Hepatic stellate cell (primary cell): ENCODE measurements around the gene LINGO1.

ENCODE experiments used
- DNase-seq: peaks from one replicate; pipeline ENCODE4 v3.0.0; 2011; ENCODE audit warnings: low spot score

LINGO1 gene

GRCh38 chr15:77572186-77572585, 60.5 kb downstream of the LINGO1 start:
- no peak for DNase-seq

GRCh38 chr15:77571741-77572140, 61.0 kb downstream of the LINGO1 start:
- no peak for DNase-seq

DNA sequence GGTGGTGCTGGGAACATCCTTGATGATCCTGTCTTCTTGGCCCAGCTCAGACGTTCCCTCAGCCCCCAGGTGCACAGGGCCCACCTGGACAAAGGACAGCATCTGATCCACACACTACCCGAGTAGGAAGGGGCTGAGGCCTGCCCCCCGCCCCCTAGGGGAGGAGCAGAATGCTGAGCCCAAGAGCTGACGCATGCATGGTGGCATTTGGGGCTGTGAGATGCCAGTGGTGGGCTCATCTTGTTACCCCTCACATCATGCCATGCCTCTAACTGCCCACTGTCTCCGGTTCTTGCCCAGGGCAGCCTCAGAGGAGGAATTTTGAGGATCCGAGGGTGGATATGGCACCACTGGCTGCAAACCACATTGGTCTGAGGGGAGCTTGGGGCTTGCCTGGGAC, 61.5 kb downstream of the LINGO1 start:
- no peak for DNase-seq

- no peak for DNase-seq
Observed at GRCh38 chr15:77569729-77570125, 63.0 kb downstream of the LINGO1 start.

DNA sequence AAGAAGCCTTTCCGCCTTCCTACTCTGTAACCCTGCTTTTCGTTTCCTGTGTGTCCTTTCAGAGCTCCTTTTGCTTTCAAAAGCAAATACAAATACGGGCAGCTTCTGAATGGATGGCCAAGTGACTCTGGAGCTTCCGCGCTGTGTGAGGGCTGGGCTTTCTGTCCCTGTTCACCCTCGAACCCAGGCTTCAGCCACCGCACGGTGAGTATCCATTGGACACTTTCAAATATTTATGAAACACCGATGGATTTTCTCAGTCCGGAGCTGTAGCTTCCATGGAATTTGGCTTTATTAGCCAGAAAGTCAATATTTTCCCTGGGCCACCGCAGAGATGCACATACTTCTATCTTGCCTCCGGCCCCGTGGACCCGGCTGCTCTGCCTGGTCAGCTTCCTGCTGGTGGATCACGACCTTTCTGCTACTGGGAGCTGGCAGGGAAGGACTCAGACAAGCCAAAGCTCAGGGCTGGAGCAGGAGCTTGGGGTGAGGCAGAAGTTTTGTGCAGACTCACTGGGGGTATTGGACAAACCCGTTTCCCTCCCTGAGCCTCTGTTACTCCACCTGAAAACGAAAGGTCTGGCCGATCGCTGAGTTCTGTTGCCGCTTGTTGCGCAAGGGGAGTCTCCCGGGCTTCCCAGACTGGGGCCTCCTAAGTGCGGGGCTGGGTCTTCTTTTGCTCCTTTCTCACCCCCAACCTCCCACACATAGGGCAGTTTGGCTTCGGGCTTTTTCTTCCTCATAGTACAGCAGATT, 63.6 kb downstream of the LINGO1 start:
- peak; percentile 80 for DNase-seq

DNA sequence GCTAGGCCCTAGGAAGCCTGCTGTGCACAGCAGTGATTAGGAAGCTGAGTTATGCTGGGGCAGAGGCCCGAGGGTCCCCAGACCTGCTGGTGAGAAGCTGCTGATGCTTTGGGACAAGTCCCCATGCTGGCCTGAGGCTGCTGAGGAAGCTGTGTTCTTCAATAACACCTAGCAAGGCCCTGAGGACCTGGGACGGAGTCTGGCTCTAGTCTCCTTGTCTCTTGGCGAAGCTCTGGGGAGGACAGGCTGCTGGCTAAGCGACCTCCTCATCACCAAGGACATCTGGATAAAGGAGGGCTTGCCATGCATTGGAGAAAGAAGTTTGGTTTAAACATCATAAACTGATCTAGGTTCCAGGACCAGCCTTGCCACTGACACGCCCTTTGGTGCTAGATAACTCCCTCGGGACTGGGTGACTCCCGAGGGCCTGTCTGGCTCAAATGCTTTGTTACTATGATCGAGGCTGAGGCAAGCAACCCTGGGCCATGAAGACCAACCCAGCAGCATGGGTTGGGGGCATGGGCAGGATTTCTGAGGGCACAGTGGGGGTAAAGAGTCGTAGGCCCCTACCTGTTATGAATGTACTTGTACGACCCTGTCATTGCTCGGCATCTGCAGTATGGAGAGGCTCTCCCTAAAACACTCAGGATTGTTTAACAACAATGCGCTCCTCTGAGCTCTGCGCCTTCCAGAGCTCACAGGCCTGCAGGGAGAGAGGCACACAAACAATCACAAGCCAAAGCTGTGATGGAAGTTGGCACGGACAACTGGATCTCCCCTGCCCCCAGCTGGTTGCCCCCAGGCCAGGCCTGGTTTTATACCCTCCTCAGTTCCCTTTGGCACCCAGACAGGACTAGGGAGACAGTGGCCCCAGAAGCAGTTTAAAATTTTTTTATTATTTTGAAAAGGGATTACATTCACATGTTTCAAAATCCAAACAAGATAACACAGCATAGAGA, 64.4 kb downstream of the LINGO1 start:
- DNase-seq, result no peak

GRCh38 chr15:77567202-77567601, 65.5 kb downstream of the LINGO1 start:
- DNase-seq, result no peak

GRCh38 chr15:77566092-77566491, 66.6 kb downstream of the LINGO1 start:
- no peak for DNase-seq

- no peak for DNase-seq
Observed at GRCh38 chr15:77565378-77565915, 67.3 kb downstream of the LINGO1 start.

GRCh38 chr15:77564938-77565337, 67.8 kb downstream of the LINGO1 start:
- DNase-seq, result no peak

- DNase-seq, result no peak
Observed at GRCh38 chr15:77564341-77564740, 68.4 kb downstream of the LINGO1 start.

- no peak for DNase-seq
Observed at GRCh38 chr15:77563623-77564156, 69.0 kb downstream of the LINGO1 start.
